ENCODE results near the gene LSM4.

The LSM4 gene

GRCh38 chr19:18274219-18274780 lies 48.6 kb downstream of the LSM4 start, which contains the start of gene IQCN:
Gene IQCN (minus strand): TSS chr19:18274452. CDS start chr19:18269478, 4,974 bp downstream.
- no peak for DNase-seq

- DNase-seq = no peak
Measured at GRCh38 chr19:18273561-18274218, 49.2 kb downstream of the LSM4 start.

- DNase-seq = no peak
Measured at GRCh38 chr19:18271433-18271841, 51.4 kb downstream of the LSM4 start.

GRCh38 chr19:18270326-18270725 lies 52.5 kb downstream of the LSM4 start:
- DNase-seq = no peak

- DNase-seq = no peak
Measured at GRCh38 chr19:18269070-18269723, 53.7 kb downstream of the LSM4 start.

GRCh38 chr19:18266771-18267686 lies 55.8 kb downstream of the LSM4 start:
- DNase-seq = no peak

- no peak for DNase-seq
Measured at GRCh38 chr19:18265582-18265981, 57.3 kb downstream of the LSM4 start.

- no peak for DNase-seq
Measured at GRCh38 chr19:18264971-18265540, 57.8 kb downstream of the LSM4 start.

- no peak for DNase-seq
Measured at GRCh38 chr19:18264137-18264854, 58.6 kb downstream of the LSM4 start.

GRCh38 chr19:18263324-18264136 lies 59.3 kb downstream of the LSM4 start:
- DNase-seq = no peak

- DNase-seq = no peak
Measured at GRCh38 chr19:18262917-18263316, 60.0 kb downstream of the LSM4 start.

GRCh38 chr19:18262144-18262543 lies 60.7 kb downstream of the LSM4 start:
- DNase-seq = no peak

- DNase-seq = no peak
Measured at GRCh38 chr19:18261474-18261873, 61.4 kb downstream of the LSM4 start.

GRCh38 chr19:18259893-18260292 lies 63.0 kb downstream of the LSM4 start:
- no peak for DNase-seq

GRCh38 chr19:18257503-18258470 lies 65.1 kb downstream of the LSM4 start:
- no peak for DNase-seq
